Measurements from ENCODE around the gene BTBD9. TPM values are rescaled to one million over a fixed set of nuclear protein-coding genes. Genes with fewer than 3 reads are reported as not detected.

BTBD9 gene
- total RNA-seq, 4 donors from 2014 or later, result 9.2 to 16.3 (median 11.6) TPM

- TF ChIP-seq POLR2A (IDR thresholded peaks at IDR 0.05) (no peak), CTCF (IDR thresholded peaks at IDR 0.05) (no peak)
- Histone ChIP-seq H3K4me3 (no peak overlapping the region), H3K27me3 (no peaks in the 10 kb centered on the region), H3K36me3 (peaks cover 0 to 6% (median 0%) of the 10 kb centered on the region in 3 donors), H3K9me3 (no peaks in the 10 kb centered on the region), H3K27ac (no peak overlapping the region), H3K4me1 (peaks cover 0 to 52% (median 7%) of the 10 kb centered on the region in 3 donors)
- WGBS, 2 donors, result 80 to 91% methylated on average over 8 of the region's 8 CpGs
- DNase-seq, result no peak
- intact Hi-C loops (cut with DNase I), result no loop called here
Observed at GRCh38 chr6:38174315-38174714, 465.4 kb downstream of the BTBD9 start.

GRCh38 chr6:38173909-38174308, 465.8 kb downstream of the BTBD9 start:
- H3K36me3 ChIP-seq, result peaks cover 0 to 6% (median 0%) of the 10 kb centered on the region in 3 donors
- TF ChIP-seq CTCF (IDR thresholded peaks at IDR 0.05) (no peak), POLR2A (IDR thresholded peaks at IDR 0.05) (no peak)
- DNase-seq, result no peak
- H3K9me3 ChIP-seq, result no peaks in the 10 kb centered on the region
- peaks cover 0 to 51% (median 7%) of the 10 kb centered on the region in 3 donors for H3K4me1 ChIP-seq
- no peaks in the 10 kb centered on the region for H3K27me3 ChIP-seq
- intact Hi-C loops (cut with DNase I), result no loop called here
- no peak overlapping the region for H3K4me3 ChIP-seq
- 80 to 93% methylated on average over 6 to 11 of the region's 11 CpGs for WGBS, 2 donors
- H3K27ac ChIP-seq, result no peak overlapping the region

GRCh38 chr6:38172739-38173410, 466.9 kb downstream of the BTBD9 start:
- H3K4me3 ChIP-seq, result no peak overlapping the region
- intact Hi-C loops (cut with DNase I), result no loop called here
- 84 to 97% methylated on average over 9 to 14 of the region's 15 CpGs for WGBS, 2 donors
- no peak overlapping the region for H3K27ac ChIP-seq
- no peaks in the 10 kb centered on the region for H3K9me3 ChIP-seq
- H3K27me3 ChIP-seq, result no peaks in the 10 kb centered on the region
- H3K36me3 ChIP-seq, result peaks cover 0 to 6% (median 0%) of the 10 kb centered on the region in 3 donors
- H3K4me1 ChIP-seq, result peaks cover 0 to 40% (median 7%) of the 10 kb centered on the region in 3 donors
- no peak for DNase-seq
- TF ChIP-seq CTCF (IDR thresholded peaks at IDR 0.05) (no peak), POLR2A (IDR thresholded peaks at IDR 0.05) (no peak)

- WGBS, 2 donors, result 83 to 87% methylated on average over 6 to 8 of the region's 13 CpGs
- no peak overlapping the region for H3K27ac ChIP-seq
- no peak for DNase-seq
- intact Hi-C loops (cut with DNase I), result no loop called here
- H3K9me3 ChIP-seq, result no peaks in the 10 kb centered on the region
- H3K4me3 ChIP-seq, result no peak overlapping the region
- peaks cover 0 to 33% (median 7%) of the 10 kb centered on the region in 3 donors for H3K4me1 ChIP-seq
- peaks cover 0 to 6% (median 0%) of the 10 kb centered on the region in 3 donors for H3K36me3 ChIP-seq
- TF ChIP-seq CTCF (IDR thresholded peaks at IDR 0.05) (no peak), POLR2A (IDR thresholded peaks at IDR 0.05) (no peak)
- no peaks in the 10 kb centered on the region for H3K27me3 ChIP-seq
Observed at GRCh38 chr6:38171997-38172738, 467.6 kb downstream of the BTBD9 start.
